H9 (cell line): ENCODE measurements around the gene KANSL1. TPM values are rescaled to one million over a fixed set of nuclear protein-coding genes. Genes with fewer than 3 reads are reported as not detected.

ENCODE experiments used
- DNase-seq: peaks from one replicate; pipeline ENCODE4 v3.0.0-alpha.2; 2017
- H2AFZ ChIP-seq: one replicate; pipeline ENCODE4 v1.6.1; 2013; ENCODE audit warnings: mild to moderate bottlenecking, low read length, control low read depth, moderate library complexity
- H2AK5ac ChIP-seq: 2 replicates; pipeline ENCODE4 v1.6.1; 2013; ENCODE audit warnings: low read length, control low read depth, mixed read lengths; ENCODE audit not compliant: insufficient read length
- H2BK120ac ChIP-seq: one replicate; pipeline ENCODE4 v1.6.1; 2013; ENCODE audit warnings: low read depth, mild to moderate bottlenecking, low read length, control low read depth, inconsistent platforms; ENCODE audit not compliant: poor library complexity, severe bottlenecking
- H2BK12ac ChIP-seq: 2 replicates; pipeline ENCODE4 v1.6.1; 2013; ENCODE audit warnings: low read length, control low read depth, mixed read lengths, low read depth; ENCODE audit not compliant: insufficient read length
- H2BK15ac ChIP-seq: 2 replicates; pipeline ENCODE4 v1.6.1; 2013; ENCODE audit warnings: low read depth, low read length, control low read depth
- H2BK20ac ChIP-seq: one replicate; pipeline ENCODE4 v1.6.1; 2013; ENCODE audit warnings: low read depth, mild to moderate bottlenecking, low read length, control low read depth, inconsistent platforms; ENCODE audit not compliant: poor library complexity, severe bottlenecking
- H2BK5ac ChIP-seq: 2 replicates; pipeline ENCODE4 v1.6.1; 2013; ENCODE audit warnings: low read length, control low read depth, mixed read lengths; ENCODE audit not compliant: insufficient read length
- H3K14ac ChIP-seq: 2 replicates; pipeline ENCODE4 v1.6.1; 2013; ENCODE audit warnings: low read length, control low read depth; ENCODE audit not compliant: insufficient read depth
- H3K18ac ChIP-seq: 2 replicates; pipeline ENCODE4 v1.6.1; 2013; ENCODE audit warnings: low read depth, mild to moderate bottlenecking, mixed read lengths, low read length, control low read depth; ENCODE audit not compliant: insufficient read length
- H3K23ac ChIP-seq: 2 replicates; pipeline ENCODE4 v1.6.1; 2013; ENCODE audit warnings: low read length, control low read depth, mixed read lengths, low read depth; ENCODE audit not compliant: insufficient read length
- H3K23me2 ChIP-seq: 2 replicates; pipeline ENCODE4 v1.6.1; 2013; ENCODE audit warnings: low read depth, mild to moderate bottlenecking, mixed read lengths, low read length, control low read depth; ENCODE audit not compliant: insufficient read length, poor library complexity, severe bottlenecking
- H3K27ac ChIP-seq: 2 replicates; pipeline ENCODE4 v1.5.1; 2013; ENCODE audit warnings: low read length, control low read depth, mixed read lengths, low read depth; ENCODE audit not compliant: insufficient read length
- H3K27me3 ChIP-seq: 2 replicates; pipeline ENCODE4 v1.6.1; 2013; ENCODE audit warnings: low read length, control low read depth, inconsistent platforms; ENCODE audit not compliant: insufficient read depth
- H3K4ac ChIP-seq: 2 replicates; pipeline ENCODE4 v1.6.1; 2013; ENCODE audit warnings: low read depth, mild to moderate bottlenecking, control low read depth, inconsistent platforms, low read length, moderate library complexity
- H3K4me1 ChIP-seq: 2 replicates; pipeline ENCODE4 v1.6.1; 2013; ENCODE audit warnings: low read length, control low read depth, inconsistent platforms; ENCODE audit not compliant: insufficient read depth
- H3K4me2 ChIP-seq: 2 replicates; pipeline ENCODE4 v1.6.1; 2013; ENCODE audit warnings: low read length, control low read depth, mixed read lengths; ENCODE audit not compliant: insufficient read length, insufficient read depth
- H3K56ac ChIP-seq: 2 replicates; pipeline ENCODE4 v1.6.1; 2013; ENCODE audit warnings: low read depth, mild to moderate bottlenecking, mixed read lengths, low read length, control low read depth; ENCODE audit not compliant: insufficient read length
- H3K79me1 ChIP-seq: 2 replicates; pipeline ENCODE4 v1.6.1; 2013; ENCODE audit warnings: low read depth, mild to moderate bottlenecking, moderate library complexity, low read length, control low read depth, inconsistent platforms; ENCODE audit not compliant: insufficient read depth, poor library complexity, severe bottlenecking
- H3K79me2 ChIP-seq: 2 replicates; pipeline ENCODE4 v1.6.1; 2013; ENCODE audit warnings: low read length, control low read depth, inconsistent platforms; ENCODE audit not compliant: insufficient read depth
- H3K9ac ChIP-seq: 2 replicates; pipeline ENCODE4 v1.6.1; 2013; ENCODE audit warnings: low read length, control low read depth, mixed read lengths; ENCODE audit not compliant: insufficient read length; ENCODE audit errors: extremely low read depth
- H3K9me3 ChIP-seq: one replicate; pipeline ENCODE4 v1.6.1; 2013; ENCODE audit warnings: low read depth, low read length, inconsistent platforms; ENCODE audit not compliant: control insufficient read depth
- H3T11ph ChIP-seq: one replicate; pipeline ENCODE4 v1.6.1; 2013; ENCODE audit warnings: mild to moderate bottlenecking, low read length, control low read depth, inconsistent platforms
- H4K20me1 ChIP-seq: one replicate; pipeline ENCODE4 v1.6.1; 2013; ENCODE audit not compliant: control insufficient read depth, insufficient read length, insufficient read depth
- H4K5ac ChIP-seq: 2 replicates; pipeline ENCODE4 v1.6.1; 2013; ENCODE audit warnings: low read depth, mild to moderate bottlenecking, mixed read lengths, low read length, control low read depth; ENCODE audit not compliant: insufficient read length
- H4K8ac ChIP-seq: replicated peaks from 2 replicates; pipeline ENCODE4 v1.6.1; 2013; ENCODE audit warnings: low read length, control low read depth, mixed read lengths, low read depth; ENCODE audit not compliant: insufficient read length
- H4K91ac ChIP-seq: 2 replicates; pipeline ENCODE4 v1.6.1; 2013; ENCODE audit warnings: low read depth, mild to moderate bottlenecking, moderate library complexity, mixed read lengths, low read length, control low read depth; ENCODE audit not compliant: insufficient read length
- H3K27ac Mint-ChIP-seq, 3 experiments: 2 replicates in 2 of 3; 3 replicates in 1 of 3; pipeline ENCODE4 v1.8.0; 2020 to 2021; ENCODE audit warnings: mixed read lengths in 3 of 3, mild to moderate bottlenecking in 1 of 3, moderate library complexity in 1 of 3
- H3K27me3 Mint-ChIP-seq: 2 replicates; pipeline ENCODE4 v1.8.0; 2021; ENCODE audit warnings: low read depth, mild to moderate bottlenecking, moderate library complexity, mixed read lengths
- H3K36me3 Mint-ChIP-seq, 3 experiments: 2 replicates in 2 of 3; 3 replicates in 1 of 3; pipeline ENCODE4 v1.8.0; 2020 to 2021; ENCODE audit warnings: low read depth in 3 of 3, mixed read lengths in 3 of 3; ENCODE audit not compliant: insufficient read depth in 1 of 3
- H3K4me1 Mint-ChIP-seq, 2 experiments: 2 replicates each; pipeline ENCODE4 v1.8.0; 2020; ENCODE audit warnings: mixed read lengths in 2 of 2
- H3K4me3 Mint-ChIP-seq, 2 experiments: 2 replicates in 1 of 2; 3 replicates in 1 of 2; pipeline ENCODE4 v1.8.0; 2020 to 2021; ENCODE audit warnings: mild to moderate bottlenecking in 2 of 2, mixed read lengths in 2 of 2, moderate library complexity in 1 of 2
- H3K9me3 Mint-ChIP-seq, 2 experiments: 2 replicates in 1 of 2; 3 replicates in 1 of 2; pipeline ENCODE4 v1.8.0; 2020; ENCODE audit warnings: mild to moderate bottlenecking in 2 of 2, mixed read lengths in 2 of 2, moderate library complexity in 1 of 2
- CTCF ChIP-seq: fragments of 200-600 bp; sonication (generic); conservative IDR thresholded peaks from 3 replicates; pipeline ENCODE4 v1.8.0; 2021; ENCODE audit warnings: antibody characterized with exemption, mild to moderate bottlenecking
- WGBS: extraction: QIAGEN DNeasy Blood & Tissue Kit; methylation state at CpG from one replicate; pipeline ENCODE4 v1.1.7; 2013; ENCODE audit warnings: missing lambda C conversion rate, low lambda C conversion rate, mixed read lengths; ENCODE audit not compliant: insufficient read length; ENCODE audit errors: extremely low coverage; 5-methylcytosine and 5-hydroxymethylcytosine counted together
- total RNA-seq: library from RNA; stranded (reverse); gene quantifications from 2 replicates; pipeline ENCODE4 v1.2.1, GENCODE V29; 2021

The KANSL1 gene
- total RNA-seq, 1 experiment from 2014 or later, result 114 TPM

GRCh38 chr17:46198233-46198632, 5.0 kb upstream of the KANSL1 start:
- no peak overlapping the region for H3K27ac ChIP-seq
- peaks cover 9% of the 10 kb centered on the region for H3K79me1 ChIP-seq
- H2BK20ac ChIP-seq, result no peak overlapping the region
- no peak overlapping the region for H3K14ac ChIP-seq
- no peaks in the 10 kb centered on the region for H3K27me3 Mint-ChIP-seq
- no peaks in the 10 kb centered on the region for H3K27me3 ChIP-seq
- no peak overlapping the region for H3K4me3 Mint-ChIP-seq
- H3K9ac ChIP-seq, result no peak overlapping the region
- no peak overlapping the region for H2BK12ac ChIP-seq
- H3K23ac ChIP-seq, result no peak overlapping the region
- no peak overlapping the region for H3K4me2 ChIP-seq
- H4K5ac ChIP-seq, result no peak overlapping the region
- TF ChIP-seq CTCF, result no peak
- H3K9me3 ChIP-seq, result no peaks in the 10 kb centered on the region
- peaks cover 7 to 21% of the 10 kb centered on the region in 2 experiments; a peak in 4 of 5 replicates for H3K9me3 Mint-ChIP-seq
- no peak overlapping the region for H3K56ac ChIP-seq
- no peak overlapping the region for H2BK120ac ChIP-seq
- H2BK15ac ChIP-seq, result no peak overlapping the region
- no peak overlapping the region for H4K91ac ChIP-seq
- H3K79me2 ChIP-seq, result peaks cover 16% of the 10 kb centered on the region; the same call in 1 of the 2 replicates
- no peaks in the 10 kb centered on the region; the same call in 1 of the 2 replicates for H3K4me1 ChIP-seq
- no peak overlapping the region for H3T11ph ChIP-seq
- no peak overlapping the region for H3K4ac ChIP-seq
- no peak for DNase-seq
- peaks cover 3% of the 10 kb centered on the region for H3K23me2 ChIP-seq
- no peaks in the 10 kb centered on the region for H4K20me1 ChIP-seq
- no peak overlapping the region for H2AFZ ChIP-seq
- peaks cover 9 to 12% of the 10 kb centered on the region in 2 experiments for H3K4me1 Mint-ChIP-seq
- no CpG with 5 or more reads among the region's 1 CpG for WGBS
- peaks cover 24 to 38% (median 26%) of the 10 kb centered on the region in 3 experiments for H3K36me3 Mint-ChIP-seq
- H4K8ac ChIP-seq, result no peak overlapping the region
- no peak overlapping the region for H3K18ac ChIP-seq
- no peak overlapping the region for H3K27ac Mint-ChIP-seq
- H2BK5ac ChIP-seq, result no peak overlapping the region
- H2AK5ac ChIP-seq, result no peak overlapping the region
